Glutamatergic neuron (in vitro differentiated cells): ENCODE measurements around the gene NUAK2. TPM values are rescaled to one million over a fixed set of nuclear protein-coding genes. Genes with fewer than 3 reads are reported as not detected.

Experiments used
- DNase-seq: peaks from one replicate; pipeline ENCODE4 v3.0.0; 2022
- H3K27ac Mint-ChIP-seq: one replicate; pipeline ENCODE4 v1.8.0; 2020; ENCODE audit warnings: mild to moderate bottlenecking, mixed read lengths, inconsistent platforms; ENCODE audit not compliant: unreplicated experiment
- H3K27me3 Mint-ChIP-seq: one replicate; pipeline ENCODE4 v1.8.0; 2020; ENCODE audit warnings: mild to moderate bottlenecking, moderate library complexity, mixed read lengths, inconsistent platforms; ENCODE audit not compliant: unreplicated experiment
- H3K36me3 Mint-ChIP-seq: one replicate; pipeline ENCODE4 v1.8.0; 2020; ENCODE audit warnings: mild to moderate bottlenecking, mixed read lengths, inconsistent platforms; ENCODE audit not compliant: unreplicated experiment
- H3K4me1 Mint-ChIP-seq: one replicate; pipeline ENCODE4 v1.8.0; 2020; ENCODE audit warnings: mild to moderate bottlenecking, low read depth, mixed read lengths, inconsistent platforms; ENCODE audit not compliant: unreplicated experiment
- H3K4me3 Mint-ChIP-seq: one replicate; pipeline ENCODE4 v1.8.0; 2020; ENCODE audit warnings: mild to moderate bottlenecking, mixed read lengths, inconsistent platforms; ENCODE audit not compliant: unreplicated experiment
- H3K9me3 Mint-ChIP-seq: one replicate; pipeline ENCODE4 v1.8.0; 2020; ENCODE audit warnings: mild to moderate bottlenecking, moderate library complexity, mixed read lengths, inconsistent platforms; ENCODE audit not compliant: unreplicated experiment
- CTCF ChIP-seq: fragments of 200-600 bp; sonication (generic); IDR thresholded peaks from one replicate; pipeline ENCODE4 v1.5.0; 2021; ENCODE audit not compliant: partially characterized antibody, unreplicated experiment
- total RNA-seq: library from RNA; stranded (reverse); fragmentation: NEBNext Ultra II Directional; extraction: Animal tissue kit (Norgen Biotek cat#: 25700); gene quantifications from one replicate; pipeline ENCODE4 v1.2.1, GENCODE V29; 2021; ENCODE audit not compliant: unreplicated experiment

NUAK2 gene
- total RNA-seq, 1 donor from 2014 or later: 8.0 TPM

GRCh38 chr1:205259324-205259832 lies 62.2 kb downstream of the NUAK2 start:
- peaks cover 24% of the 10 kb centered on the region for H3K27me3 Mint-ChIP-seq
- peak overlapping the region; percentile 52 for H3K4me3 Mint-ChIP-seq
- H3K36me3 Mint-ChIP-seq: no peaks in the 10 kb centered on the region
- H3K27ac Mint-ChIP-seq: peak overlapping the region; percentile 87
- DNase-seq: no peak
- H3K9me3 Mint-ChIP-seq: peaks cover 21% of the 10 kb centered on the region
- TF ChIP-seq CTCF: no peak
- H3K4me1 Mint-ChIP-seq: peaks cover 59% of the 10 kb centered on the region

- DNase-seq: peak; percentile 55
- TF ChIP-seq CTCF: no peak
- H3K9me3 Mint-ChIP-seq: peaks cover 21% of the 10 kb centered on the region
- peaks cover 24% of the 10 kb centered on the region for H3K27me3 Mint-ChIP-seq
- H3K36me3 Mint-ChIP-seq: no peaks in the 10 kb centered on the region
- peak overlapping the region; percentile 55 for H3K4me3 Mint-ChIP-seq
- H3K4me1 Mint-ChIP-seq: peaks cover 59% of the 10 kb centered on the region
- H3K27ac Mint-ChIP-seq: peak overlapping the region; percentile 87
Measured at GRCh38 chr1:205258719-205259118, 62.8 kb downstream of the NUAK2 start.

GRCh38 chr1:205258261-205258691 lies 63.3 kb downstream of the NUAK2 start:
- Mint-ChIP-seq H3K27me3 (peaks cover 24% of the 10 kb centered on the region), H3K4me1 (peaks cover 59% of the 10 kb centered on the region), H3K9me3 (peaks cover 21% of the 10 kb centered on the region), H3K36me3 (no peaks in the 10 kb centered on the region), H3K27ac (peak overlapping the region; percentile 91), H3K4me3 (peak overlapping the region; percentile 74)
- TF ChIP-seq CTCF: no peak
- no peak for DNase-seq

GRCh38 chr1:205257735-205258134 lies 63.8 kb downstream of the NUAK2 start:
- peaks cover 61% of the 10 kb centered on the region for H3K4me1 Mint-ChIP-seq
- DNase-seq: no peak
- H3K9me3 Mint-ChIP-seq: peaks cover 21% of the 10 kb centered on the region
- no peak for TF ChIP-seq CTCF
- peak overlapping the region; percentile 74 for H3K4me3 Mint-ChIP-seq
- H3K36me3 Mint-ChIP-seq: no peaks in the 10 kb centered on the region
- H3K27me3 Mint-ChIP-seq: peaks cover 24% of the 10 kb centered on the region
- H3K27ac Mint-ChIP-seq: peak overlapping the region; percentile 91

GRCh38 chr1:205256951-205257625 lies 64.5 kb downstream of the NUAK2 start:
- Mint-ChIP-seq H3K4me1 (peaks cover 61% of the 10 kb centered on the region), H3K9me3 (peaks cover 21% of the 10 kb centered on the region), H3K27me3 (peaks cover 22% of the 10 kb centered on the region), H3K36me3 (no peaks in the 10 kb centered on the region), H3K27ac (peak overlapping the region; percentile 91), H3K4me3 (peak overlapping the region; percentile 75)
- DNase-seq: peak; percentile 75
- no peak for TF ChIP-seq CTCF
